ENCODE measurements around the gene TAF5.
A peak's percentile ranks its signal among the peaks of the same experiment; 100 is the strongest.
"Not testable (repeated sequence)": the region's sequence is repeated elsewhere in the genome, so short reads cannot be mapped to it uniquely, and the experiment has no call there.

TAF5 gene

DNA sequence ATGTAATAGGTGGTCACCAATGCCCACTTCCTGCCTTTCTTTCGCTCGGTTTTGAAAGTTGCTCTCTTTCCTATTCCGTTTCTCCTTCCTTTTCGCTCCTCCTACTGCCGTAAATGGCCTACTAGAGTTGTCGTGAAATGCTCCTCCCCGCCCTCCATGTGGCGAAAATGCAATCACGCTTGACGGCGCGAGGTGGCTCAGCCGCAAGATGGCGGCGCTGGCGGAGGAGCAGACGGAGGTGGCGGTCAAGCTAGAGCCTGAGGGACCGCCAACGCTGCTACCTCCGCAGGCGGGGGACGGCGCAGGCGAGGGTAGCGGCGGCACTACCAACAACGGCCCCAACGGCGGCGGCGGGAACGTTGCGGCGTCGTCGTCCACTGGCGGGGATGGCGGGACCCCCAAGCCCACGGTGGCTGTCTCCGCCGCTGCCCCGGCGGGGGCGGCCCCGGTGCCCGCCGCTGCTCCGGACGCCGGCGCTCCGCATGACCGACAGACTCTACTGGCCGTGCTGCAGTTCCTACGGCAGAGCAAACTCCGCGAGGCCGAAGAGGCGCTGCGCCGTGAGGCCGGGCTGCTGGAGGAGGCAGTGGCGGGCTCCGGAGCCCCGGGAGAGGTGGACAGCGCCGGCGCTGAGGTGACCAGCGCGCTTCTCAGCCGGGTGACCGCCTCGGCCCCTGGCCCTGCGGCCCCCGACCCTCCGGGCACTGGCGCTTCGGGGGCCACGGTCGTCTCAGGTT is at the start of gene TAF5:
Gene TAF5, plus strand, starts transcription at position 195 of the 737 bp plus-strand sequence. Its CDS starts 14 bp downstream, at position 209.
- DNase-seq (ENCODE audit: low spot score) = peak; percentile 94

DNA sequence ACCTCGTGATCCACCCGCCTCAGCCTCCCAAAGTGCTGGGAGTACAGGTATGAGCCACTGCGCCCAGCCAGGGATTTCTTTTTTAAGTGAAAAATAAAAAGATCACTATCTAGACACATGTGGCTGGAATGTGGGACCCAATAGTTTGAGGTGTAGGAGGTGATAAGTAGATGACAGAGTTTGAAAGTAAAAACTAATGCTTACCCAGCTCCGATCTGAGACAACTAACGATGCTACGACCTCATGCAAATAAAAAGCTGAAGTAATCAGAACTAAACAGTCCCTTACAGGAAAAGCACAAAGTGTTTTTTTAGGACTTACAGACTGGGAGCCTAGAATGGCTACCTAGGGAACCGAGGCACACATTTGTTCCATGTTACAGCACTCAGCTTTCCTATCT is 39.9 kb upstream of the TAF5 start:
- DNase-seq (ENCODE audit: low spot score) = no peak

DNA sequence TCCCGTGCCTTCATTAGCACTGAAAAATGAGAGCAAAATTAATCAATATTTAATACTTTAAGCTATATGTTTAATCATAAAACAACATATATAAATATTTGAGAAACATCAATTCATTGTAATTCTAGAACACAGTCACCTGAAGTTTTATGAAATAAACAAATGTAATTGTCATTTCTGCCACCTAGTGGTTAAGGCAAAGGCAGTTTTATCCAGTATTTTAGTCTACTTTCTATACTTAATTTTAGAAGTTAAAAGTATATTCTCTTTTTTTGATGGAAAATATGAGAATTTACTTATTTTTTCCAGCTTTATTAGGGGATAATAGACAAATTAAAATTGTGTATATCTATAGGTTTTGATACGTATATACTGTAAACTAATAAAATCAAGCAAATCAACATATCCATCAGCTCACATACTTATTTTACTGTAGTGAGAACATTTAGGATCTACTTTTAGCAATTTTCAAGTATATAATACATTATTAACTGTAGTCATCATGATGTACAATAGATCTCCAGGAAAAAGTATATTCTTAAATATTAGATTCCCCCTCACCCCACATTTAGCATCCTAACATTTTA is 33.7 kb upstream of the TAF5 start:
- DNase-seq (ENCODE audit: low spot score) = peak; percentile 23

DNA sequence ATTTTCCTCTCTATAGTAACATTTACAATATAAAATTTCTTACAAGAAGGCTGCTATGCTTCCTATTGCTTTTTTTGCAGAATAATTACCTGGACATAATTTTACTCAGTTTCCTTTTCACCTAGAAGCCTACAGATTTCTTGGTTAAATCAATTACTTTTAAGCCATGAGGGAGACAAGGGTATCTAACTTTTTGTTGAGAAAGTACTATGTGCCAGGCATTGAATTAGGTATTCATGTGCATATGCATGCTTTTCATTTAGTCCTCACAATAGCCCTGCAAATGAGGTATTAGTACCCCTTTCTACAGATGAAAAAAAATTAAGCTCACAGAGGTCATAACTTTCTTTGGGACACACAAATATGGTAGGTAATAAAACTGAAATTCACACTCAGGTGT is 33.2 kb upstream of the TAF5 start:
- DNase-seq (ENCODE audit: low spot score) = no peak

DNA sequence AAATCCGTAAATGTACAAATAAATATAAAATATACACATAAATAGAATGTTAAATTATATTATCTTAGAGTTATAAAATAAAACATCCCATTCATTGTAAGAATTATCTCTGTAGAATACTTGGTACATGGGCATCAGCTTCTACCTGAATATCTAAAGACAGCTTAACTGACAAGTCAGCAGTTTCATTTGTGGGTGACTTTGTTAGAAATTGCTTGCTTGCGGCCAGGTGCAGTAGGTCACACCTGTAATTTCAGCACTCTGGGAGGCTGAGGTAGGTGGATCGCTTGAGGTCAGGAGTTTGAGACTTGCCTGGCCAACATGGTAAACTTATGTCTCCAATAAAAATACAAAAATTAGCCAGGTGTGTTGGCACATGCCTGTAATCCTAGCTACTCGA is 31.4 kb upstream of the TAF5 start:
- no peak for DNase-seq (ENCODE audit: low spot score)

DNA sequence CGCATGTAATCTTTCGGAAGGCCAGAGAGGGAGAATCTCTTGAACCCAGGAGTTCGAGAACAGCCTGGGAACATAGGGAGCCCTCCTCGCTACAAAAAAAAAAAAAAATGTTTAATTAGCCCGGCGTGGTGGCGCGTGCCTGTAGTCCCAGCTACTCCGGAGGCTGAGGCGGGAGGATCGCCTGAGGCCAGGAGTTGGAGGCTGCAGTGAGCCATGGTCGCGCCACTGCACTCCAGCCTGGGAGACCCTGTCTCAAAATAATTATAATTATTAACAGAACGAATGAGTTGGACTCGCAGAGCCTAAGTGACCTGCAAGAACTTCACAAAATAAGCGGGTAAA is 17.6 kb upstream of the TAF5 start:
- DNase-seq (ENCODE audit: low spot score) = no peak

DNA sequence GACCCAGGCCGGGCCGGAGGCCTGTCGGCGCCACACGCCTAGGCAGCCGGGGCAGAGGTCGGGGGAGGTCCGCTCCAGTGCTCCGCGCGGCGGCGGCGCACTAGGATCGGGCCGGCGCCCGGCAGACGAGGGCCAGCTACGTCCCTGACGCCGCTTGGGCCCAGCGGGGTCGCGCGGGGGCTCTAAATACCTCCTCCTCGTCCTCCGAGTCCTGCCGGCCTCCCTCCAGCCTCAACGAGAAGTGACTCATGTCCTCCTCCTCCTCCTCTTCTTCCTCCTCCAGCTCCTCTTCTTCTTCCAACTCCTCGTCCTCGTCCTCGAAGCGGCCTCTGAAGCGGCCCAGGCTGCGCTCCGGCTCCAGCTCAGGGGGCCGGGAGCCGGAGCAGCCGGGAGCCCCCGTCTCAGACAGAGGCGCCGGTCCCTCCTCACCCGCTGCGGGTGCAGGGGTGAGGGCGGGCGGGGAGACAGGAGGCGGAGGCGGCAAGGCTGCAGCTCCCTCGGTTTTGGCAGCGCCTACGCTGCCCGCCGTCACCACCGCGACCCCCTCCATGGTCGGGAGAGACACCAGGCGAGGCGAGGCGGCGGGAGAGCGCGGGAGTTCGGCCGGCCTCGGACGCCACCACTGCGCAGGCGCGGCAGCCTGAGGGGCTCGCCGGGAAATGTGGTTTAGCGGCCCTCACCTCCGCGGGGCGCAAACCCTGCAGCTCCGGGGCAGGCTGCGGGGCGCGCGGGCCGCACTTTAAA is 17.1 kb upstream of the TAF5 start, which contains the start of gene PCGF6:
Gene PCGF6, minus strand, starts transcription at position 624 of the 744 bp plus-strand sequence. Its CDS starts 74 bp downstream, at position 550.
- peak; percentile 68 for DNase-seq (ENCODE audit: low spot score)

DNA sequence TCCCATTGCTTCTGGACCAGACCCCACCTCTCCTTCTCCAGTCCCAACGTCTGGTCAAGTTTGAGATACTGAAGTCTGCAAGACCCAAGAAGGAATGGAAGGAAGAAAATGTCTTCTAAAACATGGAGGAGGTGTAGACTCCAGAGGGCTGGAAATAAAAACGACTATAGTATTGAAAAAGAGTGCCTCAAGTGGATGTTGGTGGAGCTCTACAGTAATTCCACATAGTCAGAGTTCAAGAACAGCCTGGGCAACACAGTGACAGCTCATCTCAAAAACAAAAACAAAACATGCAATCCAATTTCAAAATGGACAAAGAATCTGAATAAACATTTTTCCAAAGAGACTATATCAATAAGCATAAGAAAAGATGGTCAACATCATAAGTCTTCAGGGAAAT is 14.5 kb upstream of the TAF5 start:
- DNase-seq (ENCODE audit: low spot score) = no peak

DNA sequence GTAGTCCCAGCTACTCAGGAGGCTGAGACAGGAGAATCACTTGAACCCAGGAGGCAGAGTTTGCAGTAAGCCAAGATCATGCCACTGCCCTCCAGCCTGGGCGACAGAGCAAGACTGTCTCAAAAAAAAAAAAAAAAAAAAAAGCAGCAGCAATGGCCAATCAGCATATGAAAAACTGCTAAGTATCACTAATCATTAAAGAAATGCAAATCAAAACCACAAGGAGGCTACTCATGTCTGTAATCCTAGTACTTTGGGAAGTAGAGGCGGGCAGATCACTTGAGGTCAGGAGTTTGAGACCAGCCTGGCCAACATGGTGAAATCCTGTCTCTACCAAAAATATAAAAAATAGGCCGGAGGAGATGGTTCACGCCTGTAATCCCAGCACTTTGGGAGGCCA is 13.2 kb upstream of the TAF5 start:
- DNase-seq (ENCODE audit: low spot score) = not testable (repeated sequence)

DNA sequence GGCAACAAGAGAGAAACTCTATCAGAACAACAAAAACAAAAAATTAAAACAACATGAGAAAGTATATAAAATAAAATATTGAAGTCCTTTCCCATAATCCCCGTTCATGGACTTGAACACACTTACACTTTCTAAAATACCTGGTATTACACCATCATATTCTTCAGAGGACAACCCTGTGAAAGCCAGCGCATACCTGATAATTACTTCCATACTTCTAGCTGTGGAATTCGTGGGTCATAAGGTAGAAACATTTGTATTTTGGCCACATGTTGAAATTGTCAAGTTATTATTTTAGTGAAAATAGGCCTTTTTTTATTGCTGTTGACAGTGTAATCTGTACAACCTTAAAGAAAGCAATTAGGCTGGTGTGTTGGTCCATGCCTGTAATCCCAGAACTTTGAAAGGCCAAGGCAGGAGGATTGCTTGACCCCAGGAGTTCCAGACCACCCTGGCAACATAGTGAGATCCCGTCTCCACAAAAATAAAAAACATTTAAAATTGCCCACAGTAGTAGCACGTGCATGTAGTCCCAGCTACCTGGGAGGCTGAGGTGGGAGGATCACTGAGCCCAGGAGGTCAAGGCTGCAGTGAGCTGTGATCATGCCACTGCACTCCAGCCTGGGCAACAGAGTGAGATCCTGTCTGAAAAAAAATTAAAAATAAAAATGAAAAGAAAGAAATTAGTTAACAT is 11.7 kb upstream of the TAF5 start:
- no peak for DNase-seq (ENCODE audit: low spot score)

DNA sequence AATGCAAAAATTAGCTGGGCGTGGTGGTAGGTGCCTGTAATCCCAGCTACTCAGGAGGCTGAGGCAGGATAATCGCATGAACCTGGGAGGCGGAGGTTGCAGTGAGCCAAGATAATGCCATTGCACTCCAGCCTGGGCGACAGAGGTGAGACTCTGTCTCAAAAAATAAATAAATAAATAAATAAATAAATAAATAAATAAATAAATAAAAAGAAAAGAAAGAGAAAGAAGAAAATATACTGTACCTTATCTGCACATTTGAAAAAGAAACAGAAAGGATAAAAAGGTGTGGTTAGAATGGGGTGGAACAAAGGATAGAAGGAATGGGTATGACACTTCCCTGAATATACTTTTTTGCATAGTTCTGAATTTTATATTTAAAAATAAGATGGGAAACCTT is 8.3 kb upstream of the TAF5 start:
- DNase-seq (ENCODE audit: low spot score) = not testable (repeated sequence)

DNA sequence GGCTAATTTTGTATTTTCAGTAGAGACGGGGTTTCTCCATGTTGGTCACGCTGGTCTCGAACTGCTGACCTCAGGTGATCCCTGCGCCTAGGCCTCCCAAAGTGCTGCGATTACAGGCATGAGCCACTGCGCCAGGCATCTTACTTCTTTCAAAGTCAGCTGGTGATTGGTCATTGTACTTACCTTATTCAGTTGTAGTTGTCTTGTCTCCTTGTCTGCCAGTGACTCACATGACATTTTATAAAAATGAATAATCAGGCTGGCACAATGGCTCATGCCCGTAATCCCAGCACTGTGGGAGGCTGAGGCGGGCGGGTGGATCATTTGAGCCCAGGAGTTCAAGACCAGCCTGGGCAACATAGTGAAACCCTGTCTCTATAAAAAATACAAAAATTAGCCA is 7.0 kb upstream of the TAF5 start:
- not testable (repeated sequence) for DNase-seq (ENCODE audit: low spot score)

DNA sequence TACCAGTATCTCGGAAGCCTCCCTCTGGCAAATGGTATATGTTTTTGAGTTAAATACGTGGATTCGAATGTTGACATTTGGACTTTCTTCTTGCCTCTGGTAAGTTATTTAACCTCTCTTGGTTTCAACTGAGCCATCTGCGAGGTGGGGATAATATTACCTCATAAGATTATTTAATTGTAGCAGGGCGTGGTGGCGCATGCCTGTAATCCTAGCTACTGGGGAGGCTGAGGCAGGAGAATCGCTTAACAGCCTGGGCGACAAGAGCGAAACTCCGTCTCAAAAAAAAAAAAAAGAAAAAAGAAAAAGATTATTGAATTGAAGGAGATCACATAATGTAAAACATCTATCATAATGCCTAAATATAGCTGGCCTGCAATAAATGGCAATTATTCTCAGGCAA is 396 bp upstream of the TAF5 start:
- DNase-seq (ENCODE audit: low spot score) = no peak

DNA sequence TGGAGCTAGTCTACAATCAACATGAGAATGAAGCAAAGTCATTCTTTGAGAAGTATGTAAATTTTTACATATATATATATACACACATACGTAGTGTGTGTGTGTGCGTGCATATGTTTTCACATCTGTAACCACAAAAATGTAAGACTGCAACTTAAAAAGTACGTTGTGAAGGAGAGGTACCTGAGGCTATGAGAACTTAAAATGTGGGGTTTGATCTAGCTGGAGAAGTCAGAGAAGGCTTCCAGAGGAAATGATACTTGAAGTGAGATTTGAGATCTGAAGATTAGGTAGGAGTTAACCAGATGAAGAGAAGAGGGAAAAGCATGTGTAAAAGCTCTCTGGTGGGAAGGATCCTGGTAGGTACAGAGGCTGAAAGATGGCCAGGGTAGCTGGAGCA is 5.8 kb downstream of the TAF5 start:
- DNase-seq (ENCODE audit: low spot score) = no peak

DNA sequence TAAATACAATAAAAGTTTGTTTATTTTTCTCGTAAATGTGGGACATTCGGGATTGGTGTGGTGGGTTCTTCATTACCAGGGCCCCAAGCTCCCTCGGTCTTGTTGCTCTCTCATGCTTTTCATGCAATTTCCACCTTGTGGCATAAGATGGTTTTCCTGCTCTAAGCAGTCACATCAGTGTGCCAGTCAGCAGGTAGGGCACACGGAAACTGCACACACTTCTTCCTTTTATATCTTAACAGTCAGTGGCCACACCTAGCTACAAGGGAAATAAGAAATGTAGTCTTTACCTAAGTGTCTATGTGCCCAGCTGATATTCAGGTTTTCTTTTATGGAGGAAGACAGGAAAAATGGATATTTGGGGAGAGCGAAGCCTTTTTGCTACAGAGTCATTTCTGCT is 6.5 kb downstream of the TAF5 start:
- DNase-seq (ENCODE audit: low spot score) = no peak

DNA sequence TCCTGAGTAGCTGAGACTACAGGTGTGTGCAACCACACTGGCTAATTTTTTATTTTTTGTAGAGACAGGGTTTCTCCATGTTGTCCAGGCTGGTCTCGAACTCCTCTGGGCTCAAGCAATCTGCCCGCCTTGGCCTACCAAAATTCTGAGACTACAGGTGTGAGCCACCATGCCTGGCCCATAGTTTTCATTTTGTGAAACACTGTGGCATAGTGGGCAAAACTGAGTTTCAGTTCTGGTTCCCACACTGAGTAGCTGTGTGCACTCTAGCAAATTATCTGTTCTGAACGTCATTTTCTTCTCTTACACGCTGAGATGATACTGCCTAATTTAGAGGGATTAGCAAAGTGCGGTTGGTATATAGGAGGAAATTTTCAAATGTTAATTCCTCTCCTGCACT is 15.0 kb downstream of the TAF5 start:
- DNase-seq (ENCODE audit: low spot score) = no peak

DNA sequence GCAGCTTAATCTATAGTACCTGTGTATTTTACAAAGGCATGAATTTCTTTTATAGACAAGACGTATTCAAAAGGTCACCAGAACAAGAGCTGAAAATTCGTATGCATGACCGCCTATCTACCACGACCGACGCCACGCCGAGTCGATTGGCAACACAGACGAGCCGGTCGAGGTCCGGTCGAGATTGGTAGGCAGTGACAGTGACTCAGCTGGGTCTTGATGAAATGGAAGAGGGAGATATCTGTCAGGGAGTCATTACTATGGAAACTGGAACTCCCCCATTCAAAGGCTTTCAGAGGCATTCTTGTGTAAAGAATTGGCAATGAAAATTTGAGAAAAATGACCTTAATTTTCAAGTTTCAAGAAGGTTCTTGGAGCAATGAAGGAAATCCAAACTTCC is 26.4 kb downstream of the TAF5 start:
- no peak for DNase-seq (ENCODE audit: low spot score)

DNA sequence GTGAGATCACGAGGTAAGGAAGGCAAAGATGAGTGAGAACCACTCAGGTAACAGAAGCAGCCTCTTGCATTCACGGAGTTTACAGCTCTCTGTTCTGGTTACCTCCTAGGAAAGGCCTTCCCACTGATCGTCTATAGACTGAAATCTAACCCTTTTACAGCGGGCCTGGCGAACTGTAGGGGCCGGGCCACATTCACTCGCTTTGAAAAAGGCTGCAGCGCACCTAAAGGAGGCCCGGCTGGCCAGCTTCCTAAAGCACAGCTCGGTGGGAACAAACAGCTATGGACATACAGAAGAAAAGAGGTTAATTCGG is 27.9 kb downstream of the TAF5 start:
- no peak for DNase-seq (ENCODE audit: low spot score)

DNA sequence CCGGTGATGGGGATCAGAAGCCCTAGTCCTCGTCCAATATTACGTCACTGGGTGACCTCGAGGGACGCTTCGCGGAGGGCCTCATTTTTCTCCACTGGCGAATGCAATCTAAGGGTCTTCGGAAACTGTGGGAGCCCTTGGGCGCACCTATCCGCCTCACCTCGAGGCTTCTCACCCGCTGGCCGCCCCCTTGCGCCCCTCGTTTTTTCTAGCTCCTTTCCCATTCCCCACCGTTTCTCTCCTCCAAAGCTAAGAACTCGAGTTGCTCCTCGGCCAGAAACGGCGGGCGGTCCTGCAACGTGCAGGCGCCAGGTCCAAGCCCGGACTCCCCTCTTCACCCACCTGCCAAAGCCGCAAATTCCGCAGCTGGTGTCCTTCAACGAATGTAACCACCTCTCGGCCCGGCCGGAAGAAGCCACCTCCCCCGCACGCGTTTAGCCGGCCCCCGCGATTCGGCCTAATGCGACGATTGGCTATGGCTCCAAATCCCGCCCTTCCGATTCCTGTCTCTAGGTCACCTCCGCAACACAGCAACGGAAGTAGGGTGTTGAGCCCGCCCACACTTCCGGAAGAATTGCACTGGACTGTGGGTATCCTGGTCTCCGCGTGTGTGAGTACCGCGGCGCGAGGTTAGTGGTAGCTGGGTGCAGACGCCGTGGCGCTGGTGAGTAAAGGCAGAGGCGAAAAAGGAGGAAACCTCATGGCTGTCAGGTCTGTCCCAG is 28.5 kb downstream of the TAF5 start, which contains the start of the genes ATP5MK and PDCD11:
Gene ATP5MK, minus strand, starts transcription at position 409 of the 722 bp plus-strand sequence. CDS start 4,018 bp downstream, outside the sequence.
Gene PDCD11, plus strand, starts transcription at position 560 of the 722 bp plus-strand sequence. CDS start 1,801 bp downstream, outside the sequence.
- DNase-seq (ENCODE audit: low spot score) = peak; percentile 96

DNA sequence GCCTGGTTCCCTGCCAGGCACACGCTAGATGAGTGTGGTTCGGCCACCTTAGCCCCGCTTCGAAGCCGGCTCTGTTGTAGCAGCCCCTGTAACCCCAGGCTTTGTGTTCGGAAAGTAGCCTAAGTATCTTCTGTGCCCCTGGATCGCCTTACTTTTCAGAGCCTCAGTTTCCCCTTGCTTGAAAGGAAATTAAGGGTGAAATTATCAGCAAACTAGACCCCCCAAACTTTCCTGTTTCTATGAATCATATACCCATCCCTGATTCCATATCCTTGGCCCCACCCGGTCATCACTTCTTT is 29.0 kb downstream of the TAF5 start:
- no peak for DNase-seq (ENCODE audit: low spot score)

DNA sequence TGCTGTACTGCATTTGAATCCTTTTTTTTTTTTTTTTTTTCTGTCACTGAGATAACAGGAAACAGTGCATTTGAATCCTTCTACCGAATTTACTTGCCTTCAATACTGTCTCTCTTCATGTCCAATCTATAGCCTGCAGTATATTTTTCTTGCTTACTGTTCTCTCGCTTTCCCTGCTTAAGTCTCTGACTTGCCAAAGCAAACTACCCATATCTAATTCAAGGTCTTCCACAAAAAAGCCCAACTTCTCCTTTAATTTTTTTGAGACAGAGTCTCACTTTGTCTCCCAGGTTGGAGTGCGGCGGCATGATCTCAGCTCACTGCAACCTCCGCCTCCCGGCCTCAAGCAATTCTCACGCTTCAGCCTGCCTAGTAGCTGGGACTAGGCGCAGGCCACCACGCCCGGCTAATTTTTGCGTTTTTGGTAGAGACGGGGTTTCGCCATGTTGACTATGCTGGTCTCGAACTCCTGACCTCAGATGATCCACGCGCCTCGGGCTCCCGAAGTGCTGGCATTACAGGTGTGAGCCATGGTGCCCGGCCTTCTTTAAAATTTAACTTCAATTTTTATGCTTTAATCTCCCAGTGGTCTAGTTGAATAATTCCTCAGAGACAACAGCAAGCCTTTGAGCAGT is 29.5 kb downstream of the TAF5 start:
- DNase-seq (ENCODE audit: low spot score) = no peak

DNA sequence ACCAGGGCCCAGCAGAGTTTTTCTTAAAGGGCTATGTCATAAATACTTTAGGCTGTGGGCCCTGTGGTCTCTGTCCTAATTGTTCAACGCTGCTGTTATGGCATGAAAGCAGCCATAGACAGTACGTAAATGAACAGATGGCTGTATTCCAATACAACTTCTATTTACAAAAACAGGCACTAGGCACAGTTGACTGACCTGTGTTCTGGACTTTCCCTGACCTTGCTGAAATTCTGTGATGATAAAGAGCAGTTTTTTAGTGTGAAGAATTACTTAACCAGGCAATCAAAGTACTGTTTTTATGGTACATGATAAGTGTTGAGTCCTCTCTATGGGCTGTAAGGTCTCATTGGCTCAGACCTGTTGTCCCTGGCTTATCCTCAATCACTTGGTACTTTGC is 45.8 kb downstream of the TAF5 start:
- no peak for DNase-seq (ENCODE audit: low spot score)

All from CD4-positive, alpha-beta T cell treated with Interleukin-2 at 100 ng/mL for 4 hours (primary cell).